Liver (tissue), 9 donors: ENCODE results near the gene HRH3. TPM values are rescaled to one million over a fixed set of nuclear protein-coding genes. Genes with fewer than 3 reads are reported as not detected.

Experiments
- DNase-seq: peaks from one replicate; pipeline ENCODE4 v3.0.0-alpha.2; 2017; ENCODE audit warnings: low spot score
- H3K27ac ChIP-seq, 2 donors: one replicate each; pipeline ENCODE4 v1.7.0; 2013; ENCODE audit warnings: inconsistent platforms in 2 of 2, low read length in 2 of 2, control low read depth in 1 of 2, low read depth in 1 of 2, mild to moderate bottlenecking in 1 of 2
- H3K27me3 ChIP-seq, 4 donors: one replicate each; pipeline versions ENCODE4 v1.6.1 to v1.7.0; 2013; ENCODE audit warnings: low read length in 3 of 4, inconsistent platforms in 1 of 4, mild to moderate bottlenecking in 1 of 4, moderate library complexity in 1 of 4; ENCODE audit not compliant: control insufficient read depth in 4 of 4, insufficient read depth in 4 of 4
- H3K36me3 ChIP-seq, 4 donors: one replicate each; pipeline versions ENCODE4 v1.6.1 to v1.7.0; 2013; ENCODE audit warnings: low read length in 3 of 4, mild to moderate bottlenecking in 3 of 4, low read depth in 1 of 4, moderate library complexity in 1 of 4; ENCODE audit not compliant: control insufficient read depth in 4 of 4, insufficient read depth in 3 of 4
- H3K4me1 ChIP-seq, 4 donors: one replicate each; pipeline versions ENCODE4 v1.6.1 to v1.7.0; 2013; ENCODE audit warnings: low read length in 3 of 4, mild to moderate bottlenecking in 3 of 4, moderate library complexity in 1 of 4; ENCODE audit not compliant: control insufficient read depth in 4 of 4, insufficient read depth in 4 of 4
- H3K4me3 ChIP-seq, 3 donors: one replicate each; pipeline versions ENCODE4 v1.6.1 to v1.7.0; 2013; ENCODE audit warnings: low read length in 3 of 3, control low read depth in 1 of 3, low read depth in 1 of 3, mild to moderate bottlenecking in 1 of 3
- H3K9ac ChIP-seq, 2 donors: one replicate each; pipeline ENCODE4 v1.7.0; 2013; ENCODE audit warnings: low read length in 2 of 2, mild to moderate bottlenecking in 2 of 2, moderate library complexity in 2 of 2, control low read depth in 1 of 2, low read depth in 1 of 2
- H3K9me3 ChIP-seq, 4 donors: one replicate each; pipeline versions ENCODE4 v1.6.1 to v1.7.0; 2013; ENCODE audit warnings: low read length in 3 of 4; ENCODE audit not compliant: control insufficient read depth in 4 of 4
- EGR1 ChIP-seq, 2 donors: IDR thresholded peaks; 2 replicates each; pipeline ENCODE4 v1.6.1; 2016 to 2018; ENCODE audit warnings: antibody characterized with exemption in 2 of 2, low read depth in 2 of 2
- FOXA2 ChIP-seq: IDR thresholded peaks from 2 replicates; pipeline ENCODE4 v1.6.1; 2016; ENCODE audit warnings: antibody characterized with exemption
- GABPA ChIP-seq, 2 donors: IDR thresholded peaks in 1 of 2; conservative IDR thresholded peaks in 1 of 2; 2 replicates each; pipeline ENCODE4 v1.6.1; 2016; ENCODE audit warnings: antibody characterized with exemption in 2 of 2, mild to moderate bottlenecking in 1 of 2, moderate library complexity in 1 of 2
- HNF4A ChIP-seq, 2 donors: conservative IDR thresholded peaks; 2 replicates each; pipeline ENCODE4 v1.6.1; 2016; ENCODE audit warnings: antibody characterized with exemption in 2 of 2, mild to moderate bottlenecking in 2 of 2
- HNF4G ChIP-seq: IDR thresholded peaks from 2 replicates; pipeline ENCODE4 v1.6.1; 2016; ENCODE audit warnings: antibody characterized with exemption
- JUND ChIP-seq, 2 donors: IDR thresholded peaks; 2 replicates each; pipeline ENCODE4 v1.6.1; 2016; ENCODE audit warnings: antibody characterized with exemption in 2 of 2
- NR2F2 ChIP-seq: IDR thresholded peaks from 2 replicates; pipeline ENCODE4 v1.6.1; 2016; ENCODE audit warnings: antibody characterized with exemption
- RAD21 ChIP-seq, 2 donors: IDR thresholded peaks; 2 replicates each; pipeline ENCODE4 v1.6.1; 2016; ENCODE audit warnings: antibody characterized with exemption in 2 of 2, mild to moderate bottlenecking in 2 of 2
- RXRA ChIP-seq, 2 donors: IDR thresholded peaks; 2 replicates each; pipeline ENCODE4 v1.6.1; 2017 to 2018; ENCODE audit warnings: antibody characterized with exemption in 2 of 2, mild to moderate bottlenecking in 1 of 2
- SP1 ChIP-seq: IDR thresholded peaks from 2 replicates; pipeline ENCODE4 v1.6.1; 2018; ENCODE audit warnings: antibody characterized with exemption, mild to moderate bottlenecking
- TAF1 ChIP-seq: conservative IDR thresholded peaks from 2 replicates; pipeline ENCODE4 v1.6.1; 2016; ENCODE audit warnings: antibody characterized with exemption, mild to moderate bottlenecking
- YY1 ChIP-seq: IDR thresholded peaks from 2 replicates; pipeline ENCODE4 v1.6.1; 2016; ENCODE audit warnings: antibody characterized with exemption, mild to moderate bottlenecking
- WGBS: extraction: QIAGEN DNeasy Blood & Tissue Kit; methylation state at CpG from one replicate; pipeline ENCODE4 v1.1.7; 2013; 5-methylcytosine and 5-hydroxymethylcytosine counted together
- polyA plus RNA-seq, 2 donors: library from polyadenylated mRNA; stranded (reverse) in 1 of 2; unstranded in 1 of 2; fragments of 200-250 nt in 1 of 2; fragments of >200 nt in 1 of 2; fragmentation: Nextera tagmentation in 1 of 2; extraction: Ambion mirVana in 1 of 2; gene quantifications; one replicate each; pipeline versions ENCODE4 v1.2.1 to v1.2.3, GENCODE V29; 2013 to 2015
- total RNA-seq, 2 donors: library from RNA; depleted of rRNA; stranded (reverse); fragments of >200 nt; gene quantifications; one replicate each; pipeline ENCODE4 v1.2.3, GENCODE V29; 2014
- TF ChIP-seq, protein P1 (sequence below): IDR thresholded peaks from 2 replicates; pipeline ENCODE4 v1.6.1; 2016; ENCODE audit warnings: antibody characterized with exemption, mild to moderate bottlenecking
- TF ChIP-seq, protein P2 (sequence below): IDR thresholded peaks from 2 replicates; pipeline ENCODE4 v1.6.1; 2016; ENCODE audit warnings: antibody characterized with exemption
- TF ChIP-seq, protein P3 (sequence below): fragments of 150-350 bp; IDR thresholded peaks from 2 replicates; pipeline ENCODE4 v1.5.1; 2017; ENCODE audit warnings: improper control_type of control experiment, low read depth, low read length; ENCODE audit not compliant: missing input control
- TF ChIP-seq, protein P4 (sequence below): IDR thresholded peaks from 2 replicates; pipeline ENCODE4 v1.6.1; 2016; ENCODE audit warnings: antibody characterized with exemption
- TF ChIP-seq, protein P5 (sequence below): IDR thresholded peaks from 2 replicates; pipeline ENCODE4 v1.6.1; 2016; ENCODE audit warnings: antibody characterized with exemption
- donor health status: healthy.
- donor health status: healthy.
- donor health status: healthy.
- donor health status: healthy.
- donor health status: healthy.

HRH3 gene
- total and polyA plus RNA-seq, 4 donors = not detected

DNA sequence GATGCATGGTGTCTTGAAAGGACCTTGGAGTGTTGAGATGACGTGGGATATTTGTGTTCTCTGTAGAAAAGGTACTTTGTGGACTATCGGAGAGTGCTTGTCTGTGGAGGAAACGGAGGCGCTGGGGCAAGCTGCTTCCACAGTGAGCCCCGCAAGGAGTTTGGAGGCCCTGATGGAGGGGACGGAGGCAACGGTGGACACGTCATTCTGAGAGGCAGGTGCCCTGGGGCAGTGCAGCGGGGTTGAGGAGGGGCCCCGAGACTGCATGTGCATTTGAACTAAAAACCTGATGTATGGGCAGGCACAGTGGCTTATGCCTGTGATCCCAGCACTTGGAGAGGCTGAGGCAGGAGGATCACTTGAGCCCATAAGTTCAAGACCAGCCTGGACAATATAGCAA, 24.3 kb downstream of the HRH3 start:
- WGBS = 96% methylated on average over 10 of the region's 10 CpGs
- Histone ChIP-seq H3K9ac (no peak overlapping the region), H3K27ac (no peak overlapping the region), H3K36me3 (peaks cover 17 to 38% (median 29%) of the 10 kb centered on the region in 4 donors), H3K9me3 (no peaks in the 10 kb centered on the region), H3K4me1 (peaks cover 0 to 11% (median 4%) of the 10 kb centered on the region in 4 donors), H3K4me3 (no peak overlapping the region), H3K27me3 (no peaks in the 10 kb centered on the region)
- TF ChIP-seq YY1 = no peak
- TF ChIP-seq SP1 = no peak
- no peak for TF ChIP-seq HNF4A (conservative IDR thresholded peaks at IDR 0.05)
- TF ChIP-seq, protein P1, sequence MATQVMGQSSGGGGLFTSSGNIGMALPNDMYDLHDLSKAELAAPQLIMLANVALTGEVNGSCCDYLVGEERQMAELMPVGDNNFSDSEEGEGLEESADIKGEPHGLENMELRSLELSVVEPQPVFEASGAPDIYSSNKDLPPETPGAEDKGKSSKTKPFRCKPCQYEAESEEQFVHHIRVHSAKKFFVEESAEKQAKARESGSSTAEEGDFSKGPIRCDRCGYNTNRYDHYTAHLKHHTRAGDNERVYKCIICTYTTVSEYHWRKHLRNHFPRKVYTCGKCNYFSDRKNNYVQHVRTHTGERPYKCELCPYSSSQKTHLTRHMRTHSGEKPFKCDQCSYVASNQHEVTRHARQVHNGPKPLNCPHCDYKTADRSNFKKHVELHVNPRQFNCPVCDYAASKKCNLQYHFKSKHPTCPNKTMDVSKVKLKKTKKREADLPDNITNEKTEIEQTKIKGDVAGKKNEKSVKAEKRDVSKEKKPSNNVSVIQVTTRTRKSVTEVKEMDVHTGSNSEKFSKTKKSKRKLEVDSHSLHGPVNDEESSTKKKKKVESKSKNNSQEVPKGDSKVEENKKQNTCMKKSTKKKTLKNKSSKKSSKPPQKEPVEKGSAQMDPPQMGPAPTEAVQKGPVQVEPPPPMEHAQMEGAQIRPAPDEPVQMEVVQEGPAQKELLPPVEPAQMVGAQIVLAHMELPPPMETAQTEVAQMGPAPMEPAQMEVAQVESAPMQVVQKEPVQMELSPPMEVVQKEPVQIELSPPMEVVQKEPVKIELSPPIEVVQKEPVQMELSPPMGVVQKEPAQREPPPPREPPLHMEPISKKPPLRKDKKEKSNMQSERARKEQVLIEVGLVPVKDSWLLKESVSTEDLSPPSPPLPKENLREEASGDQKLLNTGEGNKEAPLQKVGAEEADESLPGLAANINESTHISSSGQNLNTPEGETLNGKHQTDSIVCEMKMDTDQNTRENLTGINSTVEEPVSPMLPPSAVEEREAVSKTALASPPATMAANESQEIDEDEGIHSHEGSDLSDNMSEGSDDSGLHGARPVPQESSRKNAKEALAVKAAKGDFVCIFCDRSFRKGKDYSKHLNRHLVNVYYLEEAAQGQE = no peak
- TF ChIP-seq, protein P2, sequence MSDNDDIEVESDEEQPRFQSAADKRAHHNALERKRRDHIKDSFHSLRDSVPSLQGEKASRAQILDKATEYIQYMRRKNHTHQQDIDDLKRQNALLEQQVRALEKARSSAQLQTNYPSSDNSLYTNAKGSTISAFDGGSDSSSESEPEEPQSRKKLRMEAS = no peak
- TF ChIP-seq, protein P3, sequence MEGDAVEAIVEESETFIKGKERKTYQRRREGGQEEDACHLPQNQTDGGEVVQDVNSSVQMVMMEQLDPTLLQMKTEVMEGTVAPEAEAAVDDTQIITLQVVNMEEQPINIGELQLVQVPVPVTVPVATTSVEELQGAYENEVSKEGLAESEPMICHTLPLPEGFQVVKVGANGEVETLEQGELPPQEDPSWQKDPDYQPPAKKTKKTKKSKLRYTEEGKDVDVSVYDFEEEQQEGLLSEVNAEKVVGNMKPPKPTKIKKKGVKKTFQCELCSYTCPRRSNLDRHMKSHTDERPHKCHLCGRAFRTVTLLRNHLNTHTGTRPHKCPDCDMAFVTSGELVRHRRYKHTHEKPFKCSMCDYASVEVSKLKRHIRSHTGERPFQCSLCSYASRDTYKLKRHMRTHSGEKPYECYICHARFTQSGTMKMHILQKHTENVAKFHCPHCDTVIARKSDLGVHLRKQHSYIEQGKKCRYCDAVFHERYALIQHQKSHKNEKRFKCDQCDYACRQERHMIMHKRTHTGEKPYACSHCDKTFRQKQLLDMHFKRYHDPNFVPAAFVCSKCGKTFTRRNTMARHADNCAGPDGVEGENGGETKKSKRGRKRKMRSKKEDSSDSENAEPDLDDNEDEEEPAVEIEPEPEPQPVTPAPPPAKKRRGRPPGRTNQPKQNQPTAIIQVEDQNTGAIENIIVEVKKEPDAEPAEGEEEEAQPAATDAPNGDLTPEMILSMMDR = no peak
- no peak for TF ChIP-seq JUND (IDR thresholded peaks at IDR 0.05)
- no peak for TF ChIP-seq NR2F2
- TF ChIP-seq RXRA (IDR thresholded peaks at IDR 0.05) = no peak
- no peak for TF ChIP-seq GABPA (IDR thresholded peaks at IDR 0.05 in 1 of 2, conservative IDR thresholded peaks at IDR 0.05 in 1 of 2)
- TF ChIP-seq FOXA2 = no peak
- TF ChIP-seq EGR1 (IDR thresholded peaks at IDR 0.05; ENCODE audit: low read depth in 2 of 2) = no peak
- TF ChIP-seq TAF1 = no peak
- TF ChIP-seq, protein P4, sequence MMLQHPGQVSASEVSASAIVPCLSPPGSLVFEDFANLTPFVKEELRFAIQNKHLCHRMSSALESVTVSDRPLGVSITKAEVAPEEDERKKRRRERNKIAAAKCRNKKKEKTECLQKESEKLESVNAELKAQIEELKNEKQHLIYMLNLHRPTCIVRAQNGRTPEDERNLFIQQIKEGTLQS = no peak
- no peak for TF ChIP-seq RAD21 (IDR thresholded peaks at IDR 0.05)
- TF ChIP-seq HNF4G = no peak
- DNase-seq = no peak

DNA sequence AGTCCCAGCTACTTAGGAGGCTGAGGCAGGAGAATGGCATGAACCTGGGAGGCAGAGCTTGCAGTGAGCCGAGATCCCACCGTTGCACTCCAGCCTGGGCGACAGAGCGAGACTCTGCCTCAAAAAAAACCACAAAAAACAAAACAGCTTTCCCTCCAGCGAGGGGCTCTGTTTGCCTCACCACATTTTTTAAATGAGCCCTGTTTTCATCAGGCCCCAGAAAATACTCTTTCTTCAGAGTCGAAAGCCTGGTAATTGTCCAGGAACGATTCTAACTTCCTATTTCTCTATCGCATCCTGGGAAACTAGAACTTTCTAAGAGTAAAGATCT, 25.0 kb downstream of the HRH3 start:
- TF ChIP-seq YY1 (no peak), GABPA (IDR thresholded peaks at IDR 0.05 in 1 of 2, conservative IDR thresholded peaks at IDR 0.05 in 1 of 2) (no peak), FOXA2 (no peak), HNF4A (conservative IDR thresholded peaks at IDR 0.05) (no peak), RAD21 (IDR thresholded peaks at IDR 0.05) (no peak), EGR1 (IDR thresholded peaks at IDR 0.05; ENCODE audit: low read depth in 2 of 2) (no peak), RXRA (IDR thresholded peaks at IDR 0.05) (no peak), NR2F2 (no peak)
- TF ChIP-seq, protein P3 = no peak
- TF ChIP-seq, protein P4 = no peak
- TF ChIP-seq, protein P1 = no peak
- TF ChIP-seq, protein P5, sequence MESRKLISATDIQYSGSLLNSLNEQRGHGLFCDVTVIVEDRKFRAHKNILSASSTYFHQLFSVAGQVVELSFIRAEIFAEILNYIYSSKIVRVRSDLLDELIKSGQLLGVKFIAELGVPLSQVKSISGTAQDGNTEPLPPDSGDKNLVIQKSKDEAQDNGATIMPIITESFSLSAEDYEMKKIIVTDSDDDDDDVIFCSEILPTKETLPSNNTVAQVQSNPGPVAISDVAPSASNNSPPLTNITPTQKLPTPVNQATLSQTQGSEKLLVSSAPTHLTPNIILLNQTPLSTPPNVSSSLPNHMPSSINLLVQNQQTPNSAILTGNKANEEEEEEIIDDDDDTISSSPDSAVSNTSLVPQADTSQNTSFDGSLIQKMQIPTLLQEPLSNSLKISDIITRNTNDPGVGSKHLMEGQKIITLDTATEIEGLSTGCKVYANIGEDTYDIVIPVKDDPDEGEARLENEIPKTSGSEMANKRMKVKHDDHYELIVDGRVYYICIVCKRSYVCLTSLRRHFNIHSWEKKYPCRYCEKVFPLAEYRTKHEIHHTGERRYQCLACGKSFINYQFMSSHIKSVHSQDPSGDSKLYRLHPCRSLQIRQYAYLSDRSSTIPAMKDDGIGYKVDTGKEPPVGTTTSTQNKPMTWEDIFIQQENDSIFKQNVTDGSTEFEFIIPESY = no peak
- no peak for DNase-seq
- Histone ChIP-seq H3K27me3 (no peaks in the 10 kb centered on the region), H3K27ac (no peak overlapping the region), H3K9ac (no peak overlapping the region), H3K36me3 (peaks cover 17 to 32% (median 26%) of the 10 kb centered on the region in 4 donors), H3K9me3 (no peaks in the 10 kb centered on the region), H3K4me1 (peaks cover 0 to 11% (median 4%) of the 10 kb centered on the region in 4 donors), H3K4me3 (no peak overlapping the region)
- WGBS = 90% methylated on average over 8 of the region's 8 CpGs
